NCI-H2171 (cell line): ENCODE data around the gene RPS6KA5.
"Not testable (repeated sequence)": the region's sequence is repeated elsewhere in the genome, so short reads cannot be mapped to it uniquely, and the experiment has no call there.

Source experiments
- DNase-seq: peaks from one replicate; lab custom pipeline; 2025; lab: John Stamatoyannopoulos, UW

The RPS6KA5 gene

DNA sequence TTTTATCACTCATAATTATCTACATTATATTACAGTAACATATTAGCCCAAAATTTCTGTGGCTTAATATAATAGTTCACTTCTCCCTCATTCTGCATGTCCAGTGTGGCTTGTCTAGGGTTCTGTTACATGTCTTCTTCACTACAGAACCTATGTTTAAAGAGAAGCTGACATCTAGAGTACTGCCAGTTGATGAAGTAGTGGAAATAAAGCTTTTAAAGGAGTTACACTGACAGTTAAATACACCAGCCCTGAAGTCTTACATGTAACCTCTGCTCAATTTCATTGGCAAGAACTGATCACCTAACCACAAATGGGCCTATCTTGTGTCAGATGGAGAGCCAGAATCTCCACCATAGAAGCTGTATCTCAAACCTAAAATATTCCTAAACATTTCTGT lies 32.9 kb downstream of the RPS6KA5 start:
- no peak for DNase-seq

GRCh38 chr14:91022622-91023028 lies 37.8 kb downstream of the RPS6KA5 start:
- not testable (repeated sequence) for DNase-seq

- no peak for DNase-seq
These were observed 38.3 kb downstream of the RPS6KA5 start for GRCh38 chr14:91021991-91022621.

- DNase-seq = no peak
These were observed 39.3 kb downstream of the RPS6KA5 start for GRCh38 chr14:91021115-91021514.

GRCh38 chr14:91019673-91020072 lies 40.8 kb downstream of the RPS6KA5 start:
- no peak for DNase-seq

GRCh38 chr14:91018481-91018880 lies 42.0 kb downstream of the RPS6KA5 start:
- no peak for DNase-seq

DNA sequence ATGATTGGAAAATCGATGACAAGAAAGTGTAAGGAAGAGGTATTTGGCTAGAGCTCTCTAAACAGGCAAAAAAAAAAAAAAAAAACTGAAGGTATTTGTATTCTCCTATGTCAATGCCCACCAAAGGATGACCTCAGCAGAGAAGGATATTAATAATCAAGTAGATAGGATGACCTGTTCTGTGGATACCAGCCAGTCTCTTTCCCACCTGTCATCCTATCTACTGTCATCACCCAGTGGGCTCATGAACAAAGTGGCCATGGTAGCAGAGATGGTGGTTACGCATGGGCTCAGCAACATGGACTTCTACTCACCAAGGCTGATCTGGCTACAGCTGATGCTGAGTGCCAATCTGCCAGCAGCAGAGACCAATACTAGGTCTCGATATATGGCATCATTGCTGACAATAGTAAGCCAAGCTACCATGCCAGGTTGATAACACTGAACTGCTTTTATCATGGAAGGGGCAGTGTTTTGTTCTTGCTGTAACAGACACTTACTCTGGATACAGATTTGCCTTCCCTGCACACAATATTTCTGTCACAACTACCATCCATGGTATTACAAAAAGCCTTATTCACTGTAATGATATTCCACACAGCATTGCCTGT lies 43.5 kb downstream of the RPS6KA5 start:
- DNase-seq = no peak

GRCh38 chr14:91015435-91015834 lies 45.0 kb downstream of the RPS6KA5 start:
- no peak for DNase-seq

- no peak for DNase-seq
These were observed 48.4 kb downstream of the RPS6KA5 start for GRCh38 chr14:91012045-91012444.

DNA sequence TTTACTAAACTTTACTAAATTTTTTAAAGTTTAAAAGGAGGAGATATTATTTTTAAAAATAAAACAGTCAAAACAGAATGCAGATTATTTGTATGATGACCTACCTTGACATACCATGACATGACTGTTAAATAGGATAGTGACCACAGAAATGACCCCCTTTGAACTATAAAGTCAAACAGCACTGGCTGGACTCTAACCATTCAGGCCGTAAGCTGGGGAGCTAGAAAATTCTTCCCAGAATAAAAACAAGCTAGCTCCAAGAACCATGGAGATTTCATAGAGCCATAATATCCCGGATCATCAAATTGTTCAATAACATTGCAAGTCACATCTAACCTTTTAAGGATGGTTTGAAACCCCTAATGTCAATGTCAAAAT lies 50.3 kb downstream of the RPS6KA5 start:
- no peak for DNase-seq

DNA sequence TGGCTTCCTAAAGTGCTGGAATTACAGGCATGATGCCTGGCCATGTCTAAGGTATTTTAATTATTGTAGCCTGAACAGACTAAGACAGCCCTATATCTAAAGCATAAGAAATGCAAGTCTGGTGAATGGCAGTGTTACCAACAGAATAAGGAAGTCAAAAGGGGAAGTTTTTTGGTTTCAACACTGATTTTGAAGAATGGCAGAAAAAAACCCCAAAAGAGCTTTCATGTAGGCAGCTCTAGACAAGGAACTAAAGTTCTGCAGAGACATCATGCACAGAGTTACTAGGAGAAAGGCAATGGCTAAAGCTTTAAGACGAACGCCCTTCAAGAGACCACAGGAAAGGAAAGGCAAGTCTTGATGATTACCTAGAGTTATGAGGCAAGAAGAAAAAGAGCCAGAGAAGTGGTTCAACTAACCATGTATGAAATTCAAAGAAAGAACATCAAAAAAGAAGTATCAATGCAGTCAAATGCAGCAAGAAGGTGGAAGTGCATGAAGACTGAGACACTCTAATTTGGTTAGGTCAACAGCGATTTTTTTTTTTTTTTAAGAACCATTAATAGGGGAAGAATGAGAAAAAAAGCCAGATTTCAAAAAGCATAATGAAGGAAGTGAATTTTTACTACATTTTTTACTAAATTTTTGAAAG lies 50.8 kb downstream of the RPS6KA5 start:
- no peak for DNase-seq

DNA sequence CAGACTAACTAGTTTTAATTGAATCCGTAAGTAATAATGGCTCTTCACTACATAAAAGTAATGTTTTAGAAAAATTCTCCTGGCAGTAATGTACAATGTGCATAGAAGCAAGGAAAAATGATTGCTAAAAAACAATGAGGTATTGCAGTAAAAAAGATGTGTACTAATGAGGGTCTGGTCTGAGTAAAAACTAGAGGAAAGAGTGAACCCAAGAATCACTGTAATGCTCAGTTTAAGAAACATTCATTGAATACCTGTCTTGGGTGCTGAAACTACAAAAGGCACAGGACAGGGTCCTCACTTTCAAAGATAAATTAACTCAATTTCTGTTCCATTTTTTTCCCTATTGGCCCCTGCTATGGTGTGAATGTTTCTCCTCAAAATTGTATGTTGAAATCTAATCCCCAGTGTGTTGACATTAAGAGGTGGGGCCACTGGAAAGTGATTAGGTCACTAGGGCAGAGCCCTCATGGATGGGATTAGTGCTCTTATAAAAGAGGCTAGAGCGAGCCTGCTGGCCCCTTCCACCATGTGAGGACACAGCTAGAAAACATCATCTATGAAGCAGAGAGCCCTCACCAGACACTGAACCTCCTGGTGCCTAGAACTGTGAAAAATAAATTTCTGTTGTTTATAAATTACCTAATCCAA lies 51.6 kb downstream of the RPS6KA5 start:
- no peak for DNase-seq

GRCh38 chr14:91005716-91006115 lies 54.7 kb downstream of the RPS6KA5 start:
- no peak for DNase-seq

DNA sequence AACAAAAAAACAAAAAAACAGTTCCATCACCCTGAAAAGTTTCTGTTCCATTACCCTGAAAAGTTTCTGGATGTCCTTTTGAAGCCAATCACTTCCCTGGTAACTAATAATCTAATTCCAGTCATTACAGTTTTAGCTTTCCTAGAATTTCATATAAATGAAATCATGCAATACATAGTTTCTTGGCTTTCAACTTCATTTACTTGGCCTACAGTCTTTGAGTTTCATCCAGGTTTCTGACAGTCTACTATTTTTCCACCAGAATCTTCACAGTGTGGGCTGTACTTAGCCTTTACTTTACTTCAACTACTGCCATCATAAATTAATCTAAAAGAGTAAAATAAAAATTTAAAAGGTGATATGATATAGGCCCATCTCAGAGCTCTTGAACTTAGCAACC lies 55.5 kb downstream of the RPS6KA5 start:
- DNase-seq = no peak

GRCh38 chr14:90999299-90999698 lies 61.1 kb downstream of the RPS6KA5 start:
- no peak for DNase-seq

- no peak for DNase-seq
These were observed 63.5 kb downstream of the RPS6KA5 start for GRCh38 chr14:90996967-90997366.

DNA sequence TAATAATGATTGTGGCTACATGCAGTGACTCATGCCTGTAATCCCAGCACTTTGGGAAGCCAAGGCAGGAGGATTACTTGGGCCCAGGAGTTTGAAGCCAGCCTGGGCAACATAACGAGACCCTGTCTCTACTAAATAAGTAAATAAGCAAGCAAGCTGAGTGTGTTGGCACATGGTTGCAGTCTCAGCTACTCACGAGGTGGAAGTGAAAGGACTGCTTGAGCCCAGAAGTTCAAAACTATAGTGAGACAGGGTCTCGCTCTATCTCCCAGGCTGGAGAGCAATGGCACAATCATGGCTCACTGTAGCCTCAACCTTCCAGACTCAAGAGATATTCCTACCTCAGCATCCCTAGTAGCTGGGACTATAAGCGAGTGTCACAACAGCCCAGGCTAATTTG lies 64.7 kb downstream of the RPS6KA5 start:
- no peak for DNase-seq

- DNase-seq = no peak
These were observed 66.6 kb downstream of the RPS6KA5 start for GRCh38 chr14:90993792-90994191.

- no peak for DNase-seq
These were observed 68.6 kb downstream of the RPS6KA5 start for GRCh38 chr14:90991690-90992443.

- DNase-seq = no peak
These were observed 70.3 kb downstream of the RPS6KA5 start for GRCh38 chr14:90990141-90990540.

DNA sequence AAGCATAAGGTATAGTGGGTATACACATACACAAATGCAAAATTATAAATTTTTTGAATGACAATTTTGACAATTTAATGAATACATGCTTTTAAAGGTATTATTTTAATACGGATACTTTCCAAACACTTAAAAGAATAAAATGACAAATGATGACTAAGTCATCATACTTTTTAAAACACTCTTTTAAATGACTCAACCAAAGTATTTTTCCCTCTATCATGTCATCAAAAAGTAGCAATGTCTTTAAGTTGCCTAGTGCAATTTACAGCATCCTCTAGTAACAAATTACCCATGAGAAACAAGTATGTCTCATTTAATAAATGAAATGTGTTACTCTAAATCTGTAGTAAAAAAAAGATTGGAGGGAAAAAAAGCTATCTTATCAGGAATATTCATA lies 73.3 kb downstream of the RPS6KA5 start:
- DNase-seq = no peak

GRCh38 chr14:90986510-90986909 lies 73.9 kb downstream of the RPS6KA5 start:
- no peak for DNase-seq
